Rectal smooth muscle tissue (tissue), 1 donor: ENCODE results near the gene USP6NL.

Source experiments
- H3K27ac ChIP-seq: one replicate; pipeline ENCODE4 v1.7.0; 2013; ENCODE audit warnings: low read depth, low read length, inconsistent platforms
- H3K27me3 ChIP-seq: one replicate; pipeline ENCODE4 v1.7.0; 2013; ENCODE audit warnings: low read length; ENCODE audit not compliant: control insufficient read depth, insufficient read depth
- H3K36me3 ChIP-seq: one replicate; pipeline ENCODE4 v1.7.0; 2013; ENCODE audit warnings: low read length; ENCODE audit not compliant: control insufficient read depth, insufficient read depth
- H3K4me1 ChIP-seq: one replicate; pipeline ENCODE4 v1.7.0; 2013; ENCODE audit warnings: low read length; ENCODE audit not compliant: control insufficient read depth, insufficient read depth
- H3K4me3 ChIP-seq: one replicate; pipeline ENCODE4 v1.7.0; 2013; ENCODE audit warnings: low read length
- H3K9ac ChIP-seq: one replicate; pipeline ENCODE4 v1.7.0; 2013; ENCODE audit warnings: low read length

The USP6NL gene

DNA sequence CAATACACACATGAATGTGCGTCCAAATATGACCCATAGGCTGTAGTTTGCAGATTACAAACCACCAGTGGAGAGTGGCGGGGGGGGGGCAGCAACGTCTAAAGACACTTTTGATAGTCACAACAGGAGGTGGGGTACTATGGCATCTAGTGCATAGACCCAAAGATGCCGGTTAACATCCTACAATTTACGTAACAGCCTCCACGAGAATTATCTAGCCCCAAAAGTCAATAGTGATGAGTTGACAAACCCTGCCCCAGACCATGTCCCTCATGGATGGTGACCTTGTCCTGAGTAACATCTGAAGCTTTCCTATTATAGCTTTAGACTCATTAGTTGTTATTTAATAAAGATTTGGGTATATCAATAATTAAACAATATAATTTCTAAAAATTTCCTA, 31.6 kb downstream of the USP6NL start:
- Histone ChIP-seq H3K27me3 (no peaks in the 10 kb centered on the region), H3K27ac (no peak overlapping the region)

DNA sequence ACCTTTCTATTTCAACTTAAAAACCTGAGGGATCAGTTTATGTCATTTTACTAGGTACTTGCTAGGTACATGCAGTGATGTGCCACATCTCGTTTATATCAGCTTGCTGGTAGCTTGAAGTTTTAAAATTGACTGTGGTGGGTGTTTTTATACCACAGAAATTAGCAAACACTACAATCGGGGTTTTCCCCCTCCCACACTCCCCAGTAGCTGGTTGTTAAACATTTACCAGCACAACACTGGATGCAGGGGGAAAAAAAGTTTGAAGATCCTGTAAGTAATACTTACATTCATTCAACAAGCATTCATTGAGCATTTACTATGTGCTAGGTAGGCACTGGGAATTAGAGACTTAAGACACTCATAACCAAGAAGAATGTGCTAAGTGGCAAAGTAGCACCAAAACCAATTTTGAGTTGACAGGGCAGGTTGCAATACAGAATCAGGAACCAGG, 32.6 kb downstream of the USP6NL start:
- H3K36me3 ChIP-seq, result no peaks in the 10 kb centered on the region
- H3K27me3 ChIP-seq, result no peaks in the 10 kb centered on the region
- no peaks in the 10 kb centered on the region for H3K4me1 ChIP-seq
- H3K27ac ChIP-seq, result no peak overlapping the region
- no peak overlapping the region for H3K4me3 ChIP-seq
- H3K9ac ChIP-seq, result no peak overlapping the region

More for the DNA sequence above, 31.6 kb downstream of the USP6NL start:
- Histone ChIP-seq H3K4me3 (no peak overlapping the region), H3K9ac (no peak overlapping the region), H3K36me3 (no peaks in the 10 kb centered on the region), H3K4me1 (no peaks in the 10 kb centered on the region)

DNA sequence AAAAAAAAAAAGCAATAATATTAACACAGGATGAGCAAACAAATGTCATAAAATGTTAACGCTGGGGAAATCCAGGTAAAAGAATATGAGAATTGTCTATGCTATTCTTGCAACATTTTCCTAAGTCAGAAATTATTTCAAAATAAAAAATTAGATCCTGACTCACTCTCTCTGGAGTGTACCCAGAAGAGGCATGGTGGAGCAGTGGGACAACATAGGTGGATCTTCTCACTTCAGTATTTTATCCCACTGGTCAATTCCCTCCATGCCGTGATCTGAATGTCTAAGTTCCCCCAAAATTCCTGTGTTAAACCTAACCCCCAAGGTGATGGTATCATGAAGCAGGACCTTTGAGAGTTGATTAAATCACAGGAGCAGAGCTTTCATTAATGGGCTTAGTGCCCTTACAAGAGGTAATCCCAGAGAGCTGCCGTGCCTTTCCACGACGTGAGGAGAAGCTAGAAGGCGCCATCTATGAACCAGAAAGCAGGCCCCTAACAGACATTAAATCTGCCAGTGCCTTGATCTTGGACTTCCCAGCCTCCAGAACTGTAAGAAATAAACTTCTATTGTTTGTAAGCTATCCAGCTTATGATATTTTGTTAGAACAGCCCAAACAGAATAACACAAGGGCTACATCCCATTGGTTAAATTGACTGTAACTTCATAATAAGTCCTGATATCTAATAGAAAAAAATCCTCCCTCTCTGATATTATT, 35.2 kb downstream of the USP6NL start:
- H3K9ac ChIP-seq, result no peak overlapping the region
- no peak overlapping the region for H3K27ac ChIP-seq
- no peak overlapping the region for H3K4me3 ChIP-seq
- H3K4me1 ChIP-seq, result no peaks in the 10 kb centered on the region
- no peaks in the 10 kb centered on the region for H3K27me3 ChIP-seq
- H3K36me3 ChIP-seq, result no peaks in the 10 kb centered on the region

DNA sequence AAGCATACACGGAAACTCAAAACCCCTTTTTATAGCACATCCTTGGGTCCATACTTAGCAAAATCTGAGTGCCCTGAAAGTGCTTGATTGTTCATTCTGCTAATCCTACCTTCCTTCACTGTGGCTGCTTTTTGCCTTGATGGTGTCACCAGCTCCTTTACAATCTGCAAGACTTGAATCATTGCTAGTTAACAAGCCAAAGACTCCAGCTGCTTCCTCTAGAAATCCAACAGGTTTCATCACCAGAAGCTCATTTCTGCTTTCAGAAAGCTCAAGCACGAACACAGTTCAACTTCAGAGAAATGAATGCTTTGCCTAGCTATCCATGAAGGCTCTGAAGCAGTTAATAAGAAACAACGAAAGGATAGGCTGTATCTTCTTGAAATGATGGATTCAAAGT, 38.0 kb downstream of the USP6NL start:
- no peaks in the 10 kb centered on the region for H3K36me3 ChIP-seq
- H3K27me3 ChIP-seq, result no peaks in the 10 kb centered on the region
- H3K4me3 ChIP-seq, result no peak overlapping the region
- no peak overlapping the region for H3K27ac ChIP-seq
- H3K4me1 ChIP-seq, result no peaks in the 10 kb centered on the region
- H3K9ac ChIP-seq, result no peak overlapping the region

DNA sequence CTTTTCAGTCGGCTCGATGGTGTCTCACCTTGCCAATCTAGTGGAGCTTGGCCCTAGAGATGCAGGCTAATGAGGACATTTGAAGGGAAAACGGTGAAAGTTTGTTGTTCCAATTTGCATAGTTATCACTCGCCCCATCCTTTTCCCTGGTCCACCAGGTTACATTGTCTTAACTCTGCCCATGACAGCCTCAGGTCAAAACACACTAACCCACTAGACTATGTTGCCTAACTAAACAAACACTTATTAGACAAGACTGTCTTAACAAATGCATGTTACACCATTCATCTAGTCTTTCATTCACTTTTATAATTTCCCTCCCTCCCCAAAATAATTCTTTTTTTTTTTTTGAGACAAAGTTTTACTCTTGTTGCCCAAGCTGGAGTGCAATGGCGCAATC, 40.7 kb downstream of the USP6NL start:
- H3K36me3 ChIP-seq, result no peaks in the 10 kb centered on the region
- no peaks in the 10 kb centered on the region for H3K4me1 ChIP-seq
- no peak overlapping the region for H3K9ac ChIP-seq
- no peak overlapping the region for H3K27ac ChIP-seq
- no peak overlapping the region for H3K4me3 ChIP-seq
- no peaks in the 10 kb centered on the region for H3K27me3 ChIP-seq

DNA sequence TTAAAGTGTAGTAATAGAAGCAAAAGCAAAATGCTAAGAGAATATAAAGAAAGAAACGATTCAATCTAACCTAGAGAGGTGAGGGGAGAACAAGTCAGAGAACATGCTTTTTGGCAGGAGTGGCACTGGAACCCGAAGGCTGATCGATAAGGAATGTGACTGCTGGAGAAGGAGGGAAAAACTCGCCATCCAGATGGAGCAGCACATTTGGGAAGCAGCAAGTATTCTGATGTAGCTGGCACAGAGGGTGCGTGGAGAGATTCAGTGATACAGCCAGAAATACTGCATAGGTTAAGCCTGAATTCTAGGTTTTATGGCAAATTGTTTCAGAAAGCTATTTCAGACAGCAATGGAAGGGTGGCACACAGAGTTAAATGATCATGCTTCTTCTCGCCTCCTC, 42.0 kb downstream of the USP6NL start:
- Histone ChIP-seq H3K36me3 (no peaks in the 10 kb centered on the region), H3K9ac (no peak overlapping the region), H3K4me3 (no peak overlapping the region), H3K27me3 (no peaks in the 10 kb centered on the region), H3K4me1 (no peaks in the 10 kb centered on the region), H3K27ac (no peak overlapping the region)

DNA sequence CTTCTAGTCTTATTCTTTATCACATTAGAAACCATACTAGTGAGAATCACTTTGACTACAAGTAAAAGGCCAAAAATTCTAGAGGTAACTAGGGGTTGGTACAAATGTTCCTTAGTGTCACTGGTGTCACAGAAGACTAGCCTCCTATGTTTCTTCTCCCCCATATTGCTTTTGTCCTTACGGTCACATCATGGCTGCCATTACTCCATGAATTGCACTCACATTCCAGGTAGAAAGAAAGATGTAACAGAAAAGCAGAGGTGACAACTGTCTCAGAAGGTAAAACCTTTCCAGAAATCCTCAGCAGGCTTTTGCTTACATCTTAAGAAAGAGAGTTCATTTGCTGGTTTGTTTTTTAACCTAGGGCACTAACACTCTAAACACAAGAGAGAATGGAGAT, 42.9 kb downstream of the USP6NL start:
- no peaks in the 10 kb centered on the region for H3K4me1 ChIP-seq
- no peak overlapping the region for H3K9ac ChIP-seq
- H3K36me3 ChIP-seq, result no peaks in the 10 kb centered on the region
- no peaks in the 10 kb centered on the region for H3K27me3 ChIP-seq
- H3K27ac ChIP-seq, result no peak overlapping the region
- H3K4me3 ChIP-seq, result no peak overlapping the region

DNA sequence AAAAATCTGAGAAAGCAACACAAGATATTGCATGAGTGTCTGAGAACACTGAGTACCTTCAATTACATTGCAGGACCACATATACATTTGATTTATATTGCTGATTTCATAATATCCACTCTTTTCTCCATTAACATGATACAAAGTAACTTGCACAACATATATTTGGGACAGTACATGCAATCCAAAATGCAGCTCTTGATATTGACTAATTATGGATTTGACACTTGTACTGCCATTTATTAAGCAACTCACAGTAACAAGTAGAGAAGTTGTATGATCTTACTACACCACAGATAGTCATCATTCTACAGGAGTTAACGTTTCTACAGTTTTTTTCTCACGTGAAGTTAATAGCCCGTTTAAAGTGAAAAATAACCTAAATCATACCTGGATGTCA, 46.7 kb downstream of the USP6NL start:
- no peak overlapping the region for H3K27ac ChIP-seq
- no peaks in the 10 kb centered on the region for H3K4me1 ChIP-seq
- H3K4me3 ChIP-seq, result no peak overlapping the region
- no peaks in the 10 kb centered on the region for H3K36me3 ChIP-seq
- no peaks in the 10 kb centered on the region for H3K27me3 ChIP-seq
- H3K9ac ChIP-seq, result no peak overlapping the region

DNA sequence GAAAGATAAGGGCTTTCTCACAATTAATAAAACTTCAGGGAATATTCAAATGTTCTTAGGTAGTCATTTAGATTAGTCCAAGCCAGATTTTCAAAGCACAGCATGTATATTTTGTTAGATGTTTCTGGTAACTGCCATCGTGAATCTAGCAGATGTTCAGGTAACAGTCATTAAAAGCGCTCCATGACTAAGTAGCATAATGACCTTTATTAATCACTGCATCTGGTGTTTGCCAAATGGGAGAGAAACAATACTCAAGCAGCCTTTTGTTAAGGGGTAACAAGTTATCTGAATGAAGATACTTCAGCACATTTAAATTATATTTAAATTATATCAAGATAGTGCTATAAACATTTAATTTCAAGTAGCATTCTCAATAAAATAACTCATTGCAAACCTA, 47.5 kb downstream of the USP6NL start:
- H3K4me3 ChIP-seq, result no peak overlapping the region
- H3K27me3 ChIP-seq, result no peaks in the 10 kb centered on the region
- no peaks in the 10 kb centered on the region for H3K4me1 ChIP-seq
- no peaks in the 10 kb centered on the region for H3K36me3 ChIP-seq
- no peak overlapping the region for H3K27ac ChIP-seq
- no peak overlapping the region for H3K9ac ChIP-seq

DNA sequence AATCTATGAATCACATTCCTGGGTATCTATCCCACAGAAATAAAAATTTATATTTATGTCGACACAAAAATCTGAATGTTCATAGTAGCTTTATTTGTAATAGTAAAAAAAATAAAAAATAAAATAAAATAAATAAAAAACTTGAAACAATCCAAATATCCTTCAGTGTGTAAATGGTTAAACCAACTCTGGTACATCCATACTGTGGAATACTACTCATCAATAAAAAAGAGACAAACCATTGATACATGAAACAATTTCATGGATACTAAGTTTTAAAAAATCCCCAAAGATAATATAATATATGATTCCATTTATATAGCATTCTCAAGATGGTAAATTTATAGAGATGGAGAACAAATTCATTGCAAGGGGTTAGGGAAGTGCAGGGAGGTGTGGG, 48.6 kb downstream of the USP6NL start:
- Histone ChIP-seq H3K27me3 (no peaks in the 10 kb centered on the region), H3K9ac (no peak overlapping the region)

DNA sequence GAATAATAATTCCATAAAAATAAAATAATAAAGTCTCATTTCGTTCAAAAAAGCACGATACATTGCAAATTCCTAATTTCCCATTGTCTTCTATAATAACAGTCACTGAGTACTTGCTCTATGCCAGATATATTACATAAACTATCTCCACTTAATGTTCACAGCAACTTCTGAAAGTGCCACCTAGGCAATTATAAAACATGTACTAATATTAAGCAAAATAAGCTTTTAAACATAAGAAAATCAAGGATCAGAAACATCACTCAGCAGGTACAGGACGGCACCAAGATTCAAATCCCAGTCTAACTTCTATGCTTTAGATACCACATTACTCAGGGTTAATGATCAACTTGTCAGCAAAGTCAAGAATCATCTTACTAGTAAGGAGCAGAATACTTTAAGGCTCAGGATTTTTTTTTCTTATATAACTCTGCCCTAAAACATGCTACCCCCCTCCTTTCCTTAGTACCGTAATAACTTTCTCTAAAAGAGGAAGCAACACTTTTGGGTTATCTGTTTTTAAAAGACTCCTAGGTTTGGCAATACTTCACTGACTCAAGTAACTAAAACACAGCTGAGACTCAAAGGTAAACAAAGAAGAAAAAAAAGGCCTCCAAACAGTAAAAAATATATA, 51.3 kb downstream of the USP6NL start:
- Histone ChIP-seq H3K27me3 (no peaks in the 10 kb centered on the region), H3K4me3 (no peak overlapping the region), H3K9ac (no peak overlapping the region), H3K4me1 (no peaks in the 10 kb centered on the region), H3K27ac (no peak overlapping the region), H3K36me3 (no peaks in the 10 kb centered on the region)

More for the DNA sequence above, 48.6 kb downstream of the USP6NL start:
- H3K4me1 ChIP-seq, result no peaks in the 10 kb centered on the region
- H3K4me3 ChIP-seq, result no peak overlapping the region
- H3K27ac ChIP-seq, result no peak overlapping the region
- H3K36me3 ChIP-seq, result no peaks in the 10 kb centered on the region

DNA sequence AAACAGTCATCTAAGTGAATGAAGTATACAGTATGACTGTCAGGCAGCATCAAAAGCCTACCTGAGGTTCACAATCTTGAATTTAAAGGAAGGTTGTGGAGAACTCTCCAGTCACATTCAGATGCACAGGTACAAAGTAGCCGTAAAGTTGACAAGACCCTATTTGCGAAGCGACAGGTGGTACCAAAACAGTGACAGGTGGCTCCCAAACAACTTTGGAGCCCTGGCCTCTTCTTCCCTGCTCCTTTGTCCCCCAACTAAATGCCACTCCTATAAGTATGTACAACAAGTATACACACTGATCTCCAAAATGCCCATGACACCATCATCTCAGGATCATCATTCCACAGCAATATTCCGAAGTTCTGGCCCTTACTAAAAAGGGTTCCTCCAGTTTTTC, 53.5 kb downstream of the USP6NL start:
- Histone ChIP-seq H3K4me3 (no peak overlapping the region), H3K27me3 (no peaks in the 10 kb centered on the region), H3K27ac (no peak overlapping the region), H3K9ac (no peak overlapping the region), H3K36me3 (no peaks in the 10 kb centered on the region), H3K4me1 (no peaks in the 10 kb centered on the region)

DNA sequence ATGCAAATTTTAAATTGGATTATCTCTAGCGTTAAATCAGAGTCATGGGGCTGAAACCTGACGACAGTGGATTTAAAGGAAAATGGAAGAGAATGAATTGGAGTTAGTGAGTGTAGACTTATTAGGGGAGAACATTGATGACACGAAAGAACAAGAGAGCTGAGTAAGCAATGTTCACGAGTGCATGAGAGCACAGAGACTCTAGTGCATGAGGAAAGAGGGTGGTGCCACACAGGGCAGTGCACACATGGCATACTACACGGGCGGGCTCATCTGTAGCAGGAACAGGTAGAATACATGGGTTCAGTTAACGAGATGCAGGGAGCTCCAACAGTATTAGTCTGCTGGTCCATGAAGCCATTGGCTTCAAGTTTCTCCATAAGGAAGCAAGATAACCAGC, 53.9 kb downstream of the USP6NL start:
- H3K4me1 ChIP-seq, result no peaks in the 10 kb centered on the region
- H3K9ac ChIP-seq, result no peak overlapping the region
- H3K27me3 ChIP-seq, result no peaks in the 10 kb centered on the region
- H3K4me3 ChIP-seq, result no peak overlapping the region
- H3K36me3 ChIP-seq, result no peaks in the 10 kb centered on the region
- H3K27ac ChIP-seq, result no peak overlapping the region
